GM19193 (cell line): ENCODE data around the gene C1QTNF8.

Experiments used
- POLR2A ChIP-seq: IDR thresholded peaks from 4 replicates; pipeline ENCODE4 v1.6.1; 2011; ENCODE audit not compliant: insufficient read depth, insufficient read length; ENCODE audit errors: extremely low read depth

C1QTNF8 gene

DNA sequence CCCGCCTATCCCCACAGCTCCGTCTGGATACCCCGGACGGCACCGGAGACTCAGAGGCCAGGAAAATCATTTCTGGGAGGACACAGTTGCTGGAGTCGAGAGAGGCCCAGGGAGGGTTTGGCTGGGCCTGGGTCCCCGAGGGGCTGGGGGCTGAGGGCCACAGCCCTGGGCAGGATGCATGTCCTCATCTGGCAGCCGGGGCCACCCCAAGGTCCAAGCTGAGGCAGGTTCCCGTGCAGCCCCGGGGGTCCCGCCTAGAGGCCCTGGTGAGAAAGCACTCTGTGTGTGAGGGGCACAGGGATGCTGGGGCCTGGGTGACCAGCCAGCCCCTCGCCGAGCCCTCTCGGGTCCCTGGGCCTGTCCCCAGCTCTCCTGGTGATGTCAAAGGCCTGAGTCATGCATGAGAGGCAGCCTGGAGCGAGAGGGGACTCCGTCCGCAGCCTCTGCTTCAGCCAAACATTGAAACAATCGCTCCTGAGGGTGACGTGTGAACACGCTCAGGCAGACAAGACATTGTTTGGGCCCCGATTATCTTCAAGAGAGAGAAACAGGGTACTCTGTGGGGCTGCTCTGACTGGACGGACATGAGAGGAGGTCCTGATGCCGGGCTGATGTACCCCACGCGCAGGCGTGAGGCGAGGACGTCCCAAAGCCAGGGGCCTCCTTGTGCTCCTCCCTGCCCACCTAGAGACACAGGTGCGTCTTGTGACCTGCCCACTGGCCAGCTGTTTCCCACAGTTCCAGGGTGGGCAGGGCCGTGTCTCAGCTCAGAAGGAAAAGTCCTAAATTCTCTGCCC lies 25.8 kb upstream of the C1QTNF8 start:
- no peak for TF ChIP-seq POLR2A

DNA sequence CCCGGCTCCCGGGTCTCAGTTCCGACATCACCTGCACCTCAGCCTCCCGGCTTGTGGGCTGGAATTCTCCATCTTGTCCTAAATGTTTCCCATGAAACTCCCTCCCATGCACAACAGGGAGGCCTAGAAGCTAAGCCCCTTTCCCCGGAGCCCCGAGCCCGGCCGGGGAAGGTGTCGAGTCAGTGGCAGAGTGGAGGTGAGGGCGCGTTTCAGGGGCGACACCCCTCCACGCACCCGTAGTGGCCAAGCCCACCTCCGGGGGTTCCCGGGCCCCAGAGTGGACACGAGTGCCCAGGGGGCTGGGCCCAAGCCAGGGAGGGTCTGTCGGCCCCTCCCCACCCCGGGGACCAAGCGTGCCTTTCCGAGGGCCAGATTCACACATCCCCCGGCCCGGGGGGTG lies 25.0 kb upstream of the C1QTNF8 start:
- TF ChIP-seq POLR2A, result no peak

DNA sequence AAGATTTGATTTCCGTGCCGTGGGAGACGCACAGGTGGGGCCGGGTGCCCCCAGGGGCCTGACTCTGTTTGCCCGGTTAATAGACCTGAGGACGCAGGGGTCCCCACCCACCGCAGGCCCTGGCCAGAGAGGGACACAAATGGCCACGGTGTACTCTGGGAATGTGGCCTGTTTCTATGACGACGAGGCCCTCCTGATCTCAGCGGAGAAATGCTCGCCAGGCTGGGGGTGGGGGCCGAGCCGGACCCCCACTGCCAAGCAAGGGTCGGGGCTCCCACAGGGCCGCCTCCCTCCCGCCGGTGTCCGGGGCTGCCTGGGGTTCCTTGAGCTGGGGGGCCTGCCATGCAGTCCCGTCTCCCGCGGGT lies 24.5 kb upstream of the C1QTNF8 start:
- TF ChIP-seq POLR2A, result no peak

DNA sequence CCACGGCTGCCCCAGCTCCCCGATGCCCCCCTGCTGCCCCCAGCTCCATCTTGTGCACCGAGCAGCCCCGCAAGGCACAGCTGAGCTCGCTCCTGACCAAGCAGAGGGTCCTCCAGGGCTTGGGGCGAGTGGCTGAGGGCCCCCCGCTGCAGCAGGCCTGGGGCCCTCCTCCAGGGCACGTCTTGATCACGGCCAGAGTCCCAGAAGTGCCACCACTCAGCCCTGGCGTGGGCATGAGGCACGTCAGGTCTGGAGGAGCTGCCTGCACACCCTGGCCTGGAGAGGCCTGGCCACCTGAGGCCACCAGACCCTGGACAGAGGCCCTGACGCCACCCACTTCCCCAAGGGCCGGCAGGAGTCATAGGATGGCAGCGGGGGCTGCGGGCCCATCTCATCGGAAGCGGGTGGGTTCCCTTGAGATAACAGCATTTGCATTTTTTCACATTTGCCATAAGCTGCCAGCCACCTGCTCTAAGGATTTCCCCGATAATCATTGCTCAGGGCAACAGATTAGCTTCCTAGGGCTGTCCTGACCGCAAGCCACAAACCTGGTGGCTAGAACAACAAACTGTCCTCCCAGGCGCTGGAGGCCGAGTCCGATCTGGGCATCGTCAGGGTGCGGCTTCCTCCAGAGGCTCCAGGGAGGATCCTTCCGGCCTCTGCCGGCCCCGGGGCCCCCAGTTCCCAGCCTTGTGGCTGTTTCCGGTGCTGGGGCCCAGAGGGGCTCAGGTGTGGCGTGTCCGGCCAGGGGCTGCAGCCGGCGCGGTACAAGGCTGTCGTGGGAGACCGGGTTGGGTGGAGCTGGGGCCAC lies 23.9 kb upstream of the C1QTNF8 start:
- TF ChIP-seq POLR2A, result no peak

DNA sequence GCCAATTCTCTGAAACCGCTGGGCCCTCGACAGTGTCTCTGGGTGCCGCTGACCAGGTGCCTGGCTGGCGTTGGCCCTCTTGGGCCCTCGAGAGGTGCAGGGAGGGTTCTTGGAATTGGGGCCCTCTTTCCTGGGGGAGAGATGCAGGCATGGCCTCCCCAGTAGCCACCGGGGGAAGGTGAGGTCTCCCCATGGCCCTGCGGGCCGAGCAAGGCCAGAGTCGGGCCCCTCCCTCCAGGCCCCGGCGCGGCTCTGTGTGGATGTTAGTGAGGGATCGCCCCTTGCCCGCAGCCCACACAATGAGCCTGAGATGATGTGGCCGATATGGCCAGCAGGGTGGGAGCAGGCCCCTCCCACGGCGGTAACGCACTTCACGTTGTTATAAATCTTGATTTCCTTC lies 23.1 kb upstream of the C1QTNF8 start:
- no peak for TF ChIP-seq POLR2A

DNA sequence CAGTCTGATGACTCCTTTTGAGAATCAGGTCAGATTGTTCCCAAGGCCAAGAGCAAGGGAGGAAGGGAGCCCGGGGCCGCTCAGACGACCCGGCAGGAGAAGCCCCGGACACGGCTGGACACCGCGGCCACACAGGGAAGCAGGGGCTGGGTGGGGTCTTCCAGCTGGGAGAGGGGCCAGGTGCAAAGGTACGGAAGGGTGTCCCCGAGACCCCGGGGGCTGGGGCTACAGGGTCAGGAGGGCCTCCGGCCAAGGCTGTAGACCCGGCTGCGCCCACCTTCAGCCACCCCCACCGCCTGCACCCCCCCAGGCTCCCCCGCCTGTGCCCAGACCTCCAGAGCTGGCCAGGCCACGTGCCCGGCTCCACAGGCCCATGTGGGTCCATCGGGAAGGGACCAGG lies 21.9 kb upstream of the C1QTNF8 start:
- TF ChIP-seq POLR2A, result no peak

DNA sequence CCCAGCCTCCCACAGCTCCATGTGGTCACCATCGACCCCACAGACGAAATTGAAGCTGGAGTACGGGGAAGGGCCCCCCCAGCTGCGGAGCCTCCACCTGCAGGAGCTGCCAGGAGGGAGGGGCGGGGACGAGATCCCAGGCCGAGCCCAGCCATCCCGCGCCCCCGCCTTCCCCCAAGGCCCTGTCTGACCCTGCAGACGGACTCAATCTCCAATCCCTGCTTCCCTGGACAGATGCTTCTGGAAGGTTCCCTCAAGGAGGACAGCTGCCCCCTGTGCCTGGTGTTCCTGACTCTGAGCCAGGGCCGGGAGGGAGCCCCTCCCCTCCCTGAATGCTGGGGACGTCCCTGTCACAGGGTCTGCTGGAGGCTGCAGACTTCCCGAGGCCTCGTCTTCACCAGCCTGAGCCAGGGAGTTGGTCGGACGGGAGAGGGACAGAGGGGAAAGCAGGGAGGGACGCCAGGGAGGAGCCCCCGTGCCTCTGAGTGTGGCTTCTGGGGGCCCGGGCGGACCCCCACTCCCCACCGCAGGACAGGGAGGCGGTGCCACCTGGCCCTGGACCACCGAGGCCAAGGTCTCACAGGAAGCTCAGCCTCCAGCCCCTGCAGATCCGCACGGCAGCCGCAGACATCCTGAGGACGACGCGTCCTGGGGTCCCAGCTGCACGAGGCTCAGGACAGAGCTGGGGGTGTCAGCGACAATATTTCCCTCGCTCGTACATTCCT lies 21.3 kb upstream of the C1QTNF8 start:
- no peak for TF ChIP-seq POLR2A

DNA sequence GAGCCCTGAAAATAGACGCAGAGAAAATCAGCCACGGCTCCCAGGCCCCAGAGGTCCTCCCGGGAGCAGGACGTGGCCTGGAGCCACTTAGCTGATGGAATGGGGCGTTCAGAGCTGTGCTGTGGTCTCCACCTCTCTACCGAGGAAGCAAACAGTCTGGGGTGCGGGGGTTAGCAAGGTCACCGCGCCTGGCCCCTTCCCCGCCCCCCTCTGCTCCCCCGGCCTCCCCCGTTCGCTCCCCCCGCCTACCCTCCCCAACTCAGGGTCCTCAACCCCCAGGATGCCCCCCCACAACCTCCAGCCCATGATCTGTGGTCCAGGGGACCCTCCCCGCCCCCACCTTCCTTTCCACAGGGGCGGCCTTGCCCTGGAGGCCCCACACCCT lies 20.6 kb upstream of the C1QTNF8 start:
- TF ChIP-seq POLR2A, result no peak

DNA sequence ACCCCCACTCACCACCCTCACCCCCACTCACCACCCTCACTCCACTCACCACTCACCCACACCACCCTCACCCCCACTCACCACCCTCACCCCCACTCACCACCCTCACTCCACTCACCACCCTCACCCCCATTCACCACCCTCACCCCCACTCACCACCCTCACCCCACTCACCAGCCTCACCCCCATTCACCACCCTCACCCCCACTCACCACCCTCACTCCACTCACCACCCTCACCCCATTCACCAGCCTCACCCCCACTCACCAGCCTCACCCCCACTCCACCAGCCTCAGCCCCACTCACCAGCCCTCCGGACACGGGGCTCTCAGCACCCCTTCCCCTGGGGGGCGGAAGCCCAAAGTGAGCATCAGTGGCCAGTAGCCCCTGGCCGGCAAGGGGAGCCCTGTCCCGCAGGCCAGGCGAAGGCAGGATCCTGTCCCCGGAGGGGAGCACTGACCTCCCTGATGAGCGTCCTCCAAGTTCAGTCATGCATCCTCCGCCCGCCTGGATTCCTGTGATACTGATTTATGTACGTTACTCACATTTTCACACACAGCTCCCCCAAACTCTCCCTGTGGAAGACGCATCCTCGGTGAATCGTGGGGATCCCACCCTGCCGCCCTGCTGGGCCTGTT lies 18.0 kb upstream of the C1QTNF8 start:
- no peak for TF ChIP-seq POLR2A

DNA sequence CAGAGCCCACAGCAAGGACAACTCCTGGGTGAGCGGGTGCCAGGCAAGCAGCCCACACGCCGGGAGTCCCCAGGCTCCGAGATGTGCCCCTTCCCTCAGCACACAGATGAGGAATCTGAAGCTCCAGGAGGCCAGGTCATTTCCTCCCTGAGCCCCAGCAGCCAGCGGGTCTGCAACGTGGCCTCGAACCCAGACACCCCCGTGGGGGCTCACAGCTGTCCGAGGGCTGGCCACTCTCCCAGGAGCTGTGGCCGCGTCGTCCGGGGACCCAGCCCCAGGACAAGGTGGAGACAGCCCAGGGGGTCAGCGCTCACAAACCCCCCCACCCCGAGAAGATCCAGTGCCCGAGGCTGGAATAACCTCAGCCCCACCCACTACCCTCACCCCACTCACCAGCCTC lies 17.4 kb upstream of the C1QTNF8 start:
- no peak for TF ChIP-seq POLR2A

DNA sequence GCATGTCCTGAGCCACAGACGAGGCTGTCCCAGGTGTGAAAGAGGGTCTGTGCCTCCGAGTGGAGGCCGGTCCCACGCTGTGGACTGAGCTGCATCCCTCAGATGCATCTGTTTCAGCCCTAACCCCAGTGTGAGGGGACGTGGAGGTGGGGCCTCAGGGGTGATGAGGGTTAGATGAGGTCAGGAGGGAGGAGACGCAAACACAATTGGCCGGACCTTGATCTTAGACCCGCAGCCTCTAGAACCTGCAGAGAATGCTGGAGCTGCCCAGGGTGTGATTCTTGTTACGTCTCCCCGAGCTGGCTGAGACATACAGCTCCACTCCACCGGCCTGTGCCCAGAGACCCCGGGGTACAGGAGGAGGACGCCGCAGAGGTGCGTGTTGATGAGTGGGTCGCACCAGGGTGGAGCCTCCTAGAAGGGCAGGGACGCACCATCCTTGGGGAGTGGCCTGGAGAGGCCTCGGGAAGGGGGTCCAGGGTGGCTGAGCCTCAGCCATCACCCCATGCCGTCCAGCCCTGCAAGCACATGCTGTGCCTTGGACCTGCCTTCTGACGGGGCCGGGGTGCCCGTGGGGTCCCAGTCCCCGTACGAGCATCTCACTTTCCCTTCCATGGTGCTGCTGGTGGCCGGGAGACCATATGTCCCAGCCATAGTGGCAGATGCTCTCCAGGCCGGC lies 16.6 kb upstream of the C1QTNF8 start:
- TF ChIP-seq POLR2A, result no peak

DNA sequence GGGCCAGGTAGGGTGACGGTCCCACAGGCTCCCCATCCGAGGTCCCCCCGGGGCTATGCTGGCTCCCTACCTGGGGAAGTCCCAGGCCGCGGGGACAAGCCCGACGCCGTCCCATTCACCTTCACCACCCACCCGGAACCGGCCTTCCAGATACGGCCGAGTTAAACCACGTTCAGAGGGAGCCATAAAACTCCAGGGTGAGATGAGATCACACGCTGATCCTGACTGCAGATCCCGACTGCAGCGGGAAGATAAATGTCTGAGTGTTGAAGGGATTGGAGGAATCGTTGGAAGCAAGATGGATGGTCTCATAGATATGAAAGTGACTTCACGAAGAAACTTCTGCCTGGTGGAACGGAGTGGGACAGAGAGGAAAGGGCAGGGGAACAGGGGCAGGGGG lies 13.6 kb upstream of the C1QTNF8 start:
- TF ChIP-seq POLR2A, result no peak

DNA sequence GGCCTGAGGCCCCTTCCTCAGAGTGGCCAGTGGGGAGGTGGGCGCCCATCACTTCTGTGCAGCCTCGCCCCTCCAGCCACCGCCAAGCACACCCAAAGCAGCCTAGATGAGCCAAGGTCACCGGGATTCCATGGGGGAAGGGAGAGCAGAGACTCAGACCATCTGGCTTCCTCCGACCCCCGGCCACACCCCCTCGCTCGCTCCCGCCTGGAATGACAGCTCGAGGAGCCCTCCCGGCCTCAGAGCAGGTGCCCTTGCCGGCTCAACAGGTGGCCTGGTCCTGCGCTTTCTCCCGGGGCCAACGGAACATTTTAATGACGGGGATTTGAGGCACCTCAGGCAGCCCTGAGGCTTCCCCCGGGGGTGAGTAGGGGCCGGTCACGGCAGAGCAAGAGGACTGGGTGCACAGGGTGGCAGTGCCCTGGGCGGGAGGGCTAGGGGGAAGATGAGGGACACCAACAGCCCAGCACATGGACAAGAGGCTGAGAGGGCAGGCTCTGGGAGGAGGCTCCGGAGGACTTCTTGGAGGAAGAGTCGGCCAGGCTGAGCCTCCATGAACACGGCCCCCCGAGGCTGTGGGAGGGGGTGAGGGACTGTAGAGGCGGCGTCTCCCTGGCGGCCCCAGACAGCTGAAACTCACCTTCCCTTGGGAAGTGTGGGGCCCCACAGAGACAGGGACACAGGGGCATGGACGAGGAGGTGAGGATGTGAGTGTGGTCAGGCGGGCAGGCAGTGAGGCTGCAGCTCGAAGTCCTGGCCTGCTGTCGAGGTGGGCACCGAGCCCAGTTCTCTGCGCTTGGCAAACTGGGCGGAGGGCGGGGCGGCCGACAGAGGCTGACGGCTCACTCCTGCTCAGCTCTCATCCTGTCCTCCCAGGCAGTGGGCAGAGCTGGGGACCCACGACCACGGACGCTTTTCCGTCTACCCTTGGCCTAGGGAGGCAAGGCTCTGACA lies 12.5 kb upstream of the C1QTNF8 start:
- no peak for TF ChIP-seq POLR2A
